Occipital lobe (tissue), 3 donors: ENCODE results near the gene SLC15A1. TPM values are rescaled to one million over a fixed set of nuclear protein-coding genes. Genes with fewer than 3 reads are reported as not detected.
"Not testable (repeated sequence)": the region's sequence is repeated elsewhere in the genome, so short reads cannot be mapped to it uniquely, and the experiment has no call there.

ENCODE experiments used
- DNase-seq: peaks from one replicate; lab custom pipeline; 2025; lab: John Stamatoyannopoulos, UW
- small RNA-seq: library from RNA; depleted of rRNA; stranded (forward); fragments of <200 nt; gene quantifications from one replicate; pipeline ENCODE3, GENCODE V24; 2014
- total RNA-seq: library from RNA; depleted of rRNA; stranded (reverse); fragments of >200 nt; gene quantifications from one replicate; pipeline ENCODE4 v1.2.3, GENCODE V29; 2014

Gene SLC15A1
- total RNA-seq, 1 donor from 2014 or later: not detected

DNA sequence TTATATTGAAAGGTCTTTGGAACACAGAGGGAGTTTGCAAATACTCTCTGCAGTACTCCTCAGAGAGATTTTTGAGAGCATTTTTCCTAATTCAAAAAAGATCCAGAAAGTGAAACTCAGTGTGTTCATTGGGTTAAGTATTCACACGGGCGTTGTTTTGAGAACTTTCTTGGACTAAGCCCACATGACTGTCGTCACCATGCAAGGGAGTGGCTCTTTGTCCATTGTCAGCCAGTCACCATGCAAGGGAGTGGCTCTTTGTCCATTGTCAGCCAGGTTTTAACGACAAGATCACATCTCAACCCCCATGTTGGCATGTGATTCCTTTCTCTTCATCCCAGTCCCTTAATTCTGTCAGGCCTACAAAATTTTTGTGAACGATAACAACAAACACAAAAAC, 94.3 kb downstream of the SLC15A1 start:
- DNase-seq: no peak

DNA sequence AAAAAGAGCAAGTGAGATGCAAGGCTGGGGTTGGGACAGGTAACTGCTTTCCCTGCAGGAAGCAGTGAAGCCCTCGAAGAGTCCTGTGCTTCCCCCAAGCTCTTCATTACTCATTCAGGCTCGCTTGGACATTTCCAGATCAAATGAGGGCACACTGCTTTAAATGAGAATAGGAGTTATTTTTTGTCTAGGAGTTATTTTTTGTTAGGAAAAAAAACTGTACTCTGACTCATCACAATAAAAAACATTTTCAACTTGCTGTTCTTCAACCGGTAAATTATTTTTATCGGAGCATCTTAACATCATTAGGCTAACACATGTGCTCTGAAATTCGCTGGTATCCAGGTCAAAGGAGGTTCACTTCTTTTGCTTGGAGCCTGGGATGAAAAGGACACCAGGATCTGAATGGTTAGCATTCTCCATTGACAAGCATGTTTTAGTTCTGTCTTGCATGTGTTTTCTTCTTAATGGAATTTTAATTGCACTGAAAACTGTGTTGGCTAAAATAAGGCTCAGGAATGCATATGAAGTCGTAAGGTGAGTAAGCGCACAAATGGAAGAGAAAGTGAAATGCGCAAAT, 94.9 kb downstream of the SLC15A1 start:
- DNase-seq: no peak

DNA sequence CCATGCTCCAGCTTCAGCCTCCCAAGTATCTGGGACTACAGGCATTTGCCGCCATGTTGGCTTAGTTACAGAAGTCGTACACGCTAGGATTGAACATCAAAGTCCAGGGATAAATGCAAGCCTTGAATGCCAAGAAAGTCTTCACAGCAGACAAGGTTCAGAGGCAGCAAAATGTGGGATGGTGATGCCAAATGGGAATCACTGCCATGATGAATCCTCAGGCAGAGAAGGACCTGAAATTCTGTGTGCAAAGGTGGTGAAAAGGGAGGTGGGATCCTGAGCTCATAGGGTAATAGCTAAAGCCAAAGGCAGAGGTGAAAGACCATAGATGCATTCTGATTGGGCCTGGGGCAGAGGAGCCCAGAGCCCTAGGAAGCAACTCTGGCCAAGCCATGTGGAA, 96.2 kb downstream of the SLC15A1 start:
- no peak for DNase-seq

DNA sequence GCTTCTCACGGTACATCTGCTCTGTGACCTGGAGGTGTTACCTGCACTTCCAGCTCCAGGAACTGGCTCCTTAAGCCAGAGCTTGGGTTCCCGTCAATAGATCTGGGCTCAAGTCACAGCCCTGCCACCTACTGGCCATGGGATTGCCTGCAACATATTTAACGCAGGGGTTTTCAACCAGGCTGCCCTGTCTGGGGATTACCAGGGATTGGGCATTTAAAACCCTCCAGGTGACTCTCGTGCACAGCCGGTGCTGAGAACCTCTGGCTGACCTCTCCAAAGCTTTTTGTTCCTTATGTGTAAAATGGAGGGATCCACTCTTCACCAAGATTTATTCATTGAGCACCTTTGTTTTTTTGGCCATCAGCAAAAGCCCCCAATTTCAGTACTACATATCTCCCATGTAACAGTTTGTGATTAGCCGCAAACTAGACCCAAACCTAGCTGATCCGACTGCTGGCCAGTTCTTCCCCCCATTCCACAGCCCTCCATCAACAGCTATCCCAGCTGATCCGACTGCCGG, 98.9 kb downstream of the SLC15A1 start:
- DNase-seq: peak; percentile 26

DNA sequence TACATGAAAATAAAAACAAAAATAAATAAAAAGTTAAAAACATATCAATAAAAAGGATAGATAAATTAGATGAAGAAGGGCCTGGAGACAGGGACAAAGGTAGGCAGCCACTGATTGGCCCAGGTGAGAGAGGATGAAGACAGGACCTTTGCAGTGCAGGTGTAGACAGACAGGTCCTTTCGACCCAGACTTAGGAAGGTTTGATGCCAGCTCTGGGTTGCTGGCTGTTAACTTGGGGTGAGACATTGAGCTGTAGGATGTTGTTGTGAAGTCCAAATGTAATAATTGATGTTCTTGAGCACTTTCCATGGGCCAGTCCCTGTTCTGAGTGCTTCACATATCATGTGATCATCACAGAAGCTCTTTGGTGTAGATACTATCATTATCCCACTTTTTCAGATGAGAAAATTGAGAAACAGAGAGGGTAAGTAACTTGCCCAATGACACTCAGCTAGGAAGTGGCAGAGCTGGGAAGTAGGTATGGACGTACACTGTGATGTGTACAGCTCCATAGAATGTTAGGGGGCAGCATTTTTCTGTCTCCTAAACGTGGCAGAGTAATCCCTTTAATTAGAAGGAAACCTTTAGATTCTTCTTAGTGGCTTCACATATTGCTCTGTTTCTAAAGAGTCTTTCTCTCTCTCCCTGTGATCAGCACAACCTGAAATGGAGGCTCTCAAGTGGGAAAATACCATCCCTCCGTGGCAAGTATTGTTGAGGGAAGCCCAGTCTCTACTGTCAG, 99.6 kb downstream of the SLC15A1 start:
- no peak for DNase-seq

DNA sequence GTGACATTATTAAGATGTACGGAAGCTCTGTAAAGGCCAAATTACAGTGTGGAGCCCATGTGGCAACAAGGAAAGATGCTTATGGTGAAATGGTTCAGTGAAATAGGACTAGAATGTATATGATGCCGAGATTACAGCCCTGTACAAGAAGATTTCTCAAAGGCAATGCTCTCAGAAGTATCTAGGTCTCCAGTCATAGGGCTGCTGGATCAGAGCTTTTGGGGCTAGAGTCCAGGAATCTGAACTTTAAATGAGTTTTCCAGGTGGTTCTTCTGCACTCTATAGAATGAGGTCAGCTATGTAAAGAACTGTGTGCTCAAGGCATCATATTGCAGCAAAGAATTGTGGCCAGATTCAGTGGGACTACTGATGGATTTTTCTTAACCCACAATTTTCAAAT, 100.2 kb downstream of the SLC15A1 start:
- DNase-seq: no peak

DNA sequence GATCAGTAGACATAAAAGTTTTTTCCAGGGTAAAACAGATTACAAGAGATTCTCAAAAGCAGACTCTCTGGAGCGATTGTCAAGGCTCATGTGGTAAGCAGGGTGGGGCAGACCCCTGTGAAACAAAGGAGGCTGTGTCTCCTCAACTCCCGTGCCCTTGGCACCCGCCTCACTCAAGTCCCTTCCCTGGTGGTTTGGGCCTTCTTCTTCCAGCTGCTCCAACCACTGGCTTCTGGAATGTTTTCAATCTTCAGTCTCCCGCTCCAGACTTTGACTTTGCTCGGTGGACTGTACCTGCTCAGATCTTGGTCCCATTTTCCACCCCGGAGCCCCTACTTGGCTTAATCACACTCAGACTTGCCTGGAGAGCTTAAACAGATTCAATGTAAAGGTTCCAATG, 100.7 kb downstream of the SLC15A1 start:
- no peak for DNase-seq

DNA sequence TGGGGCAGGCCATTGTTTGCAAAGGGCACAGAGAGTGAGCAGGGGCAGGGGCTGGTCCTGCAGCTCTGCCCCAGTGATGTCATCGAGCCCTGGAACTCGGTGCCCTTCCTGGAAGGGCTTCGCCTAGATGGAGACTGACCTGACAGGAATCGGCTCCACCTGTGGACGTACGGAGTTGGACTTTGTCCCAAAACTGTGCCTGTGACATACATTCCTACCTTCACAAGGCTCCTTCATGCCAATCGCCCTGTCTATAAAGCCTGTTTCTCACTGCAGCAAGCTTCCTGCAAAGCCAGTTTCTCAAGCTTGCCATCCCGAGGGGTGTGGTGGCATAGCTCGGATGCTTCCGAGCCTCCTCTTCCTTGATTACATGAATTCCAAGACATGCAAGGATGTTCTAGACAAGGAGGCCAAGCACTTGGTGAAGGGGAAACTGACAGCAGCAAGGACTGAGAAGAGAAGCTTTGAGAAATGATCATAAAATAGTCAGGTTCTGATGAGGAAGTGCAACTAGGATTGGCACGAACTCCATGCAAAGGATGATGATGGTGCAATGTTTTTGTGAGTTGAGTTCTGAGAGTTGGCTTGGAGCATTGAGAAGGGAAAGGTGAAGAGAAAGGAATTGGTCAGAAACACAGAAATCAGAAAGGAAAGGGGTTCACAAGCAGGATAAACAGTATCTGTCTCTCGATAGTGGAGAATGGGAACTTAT, 101.9 kb downstream of the SLC15A1 start:
- no peak for DNase-seq

DNA sequence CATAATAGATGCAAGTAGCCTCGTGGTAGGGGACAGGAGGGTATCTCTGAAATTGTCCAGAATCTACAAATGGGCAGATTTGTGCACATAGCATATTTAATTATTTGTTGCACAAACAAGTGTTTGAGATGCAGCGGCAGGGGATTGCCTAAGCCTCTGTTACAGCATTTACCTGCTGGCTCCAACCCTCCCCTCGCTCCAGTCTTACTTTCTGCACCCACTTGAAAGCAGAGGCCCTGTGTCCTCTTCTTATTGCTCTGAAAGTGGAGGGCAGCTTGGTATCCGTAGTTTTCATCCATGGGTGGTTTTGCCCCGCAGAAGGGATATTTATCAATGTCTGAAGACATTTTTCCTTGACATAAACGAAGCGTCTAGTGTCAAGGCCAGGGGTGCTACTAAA, 102.6 kb downstream of the SLC15A1 start:
- no peak for DNase-seq

DNA sequence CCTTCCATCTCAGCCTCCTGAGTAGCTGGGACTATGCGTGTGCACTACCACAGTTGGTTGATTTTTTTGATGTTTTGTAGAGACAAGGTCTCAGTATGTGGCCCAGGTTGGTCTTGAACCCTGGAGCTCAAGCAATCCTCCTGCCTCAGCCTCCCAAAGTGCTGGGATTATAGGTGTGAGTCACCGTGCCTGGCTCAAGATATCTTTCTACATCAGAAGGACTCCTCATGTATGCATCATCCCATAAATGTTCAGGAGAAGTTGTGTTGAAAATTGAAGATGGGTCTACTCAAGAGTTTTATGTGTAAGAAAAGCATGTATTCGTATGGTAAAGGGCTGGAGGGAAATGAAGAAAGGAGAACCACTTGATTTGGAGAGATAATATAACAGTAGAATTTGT, 103.8 kb downstream of the SLC15A1 start:
- no peak for DNase-seq

DNA sequence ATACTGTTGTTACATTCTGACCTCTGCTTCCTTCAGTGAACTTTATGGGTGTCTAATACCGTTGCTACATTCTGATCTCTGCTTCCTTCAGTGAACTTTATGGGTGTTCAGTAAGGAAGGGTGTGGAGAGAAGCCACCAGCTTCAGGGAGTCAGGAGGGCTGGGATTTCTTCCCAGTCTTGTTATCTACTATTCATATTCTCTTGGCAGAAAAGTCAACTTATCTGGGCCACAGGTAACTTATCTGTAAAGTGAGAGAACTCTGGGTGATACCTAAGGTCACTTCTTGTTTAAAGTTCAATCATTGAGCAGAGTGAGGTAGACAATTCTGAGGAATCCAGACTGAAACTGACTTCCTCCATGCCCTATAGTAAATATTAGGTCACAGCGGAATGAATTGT, 104.3 kb downstream of the SLC15A1 start:
- no peak for DNase-seq

DNA sequence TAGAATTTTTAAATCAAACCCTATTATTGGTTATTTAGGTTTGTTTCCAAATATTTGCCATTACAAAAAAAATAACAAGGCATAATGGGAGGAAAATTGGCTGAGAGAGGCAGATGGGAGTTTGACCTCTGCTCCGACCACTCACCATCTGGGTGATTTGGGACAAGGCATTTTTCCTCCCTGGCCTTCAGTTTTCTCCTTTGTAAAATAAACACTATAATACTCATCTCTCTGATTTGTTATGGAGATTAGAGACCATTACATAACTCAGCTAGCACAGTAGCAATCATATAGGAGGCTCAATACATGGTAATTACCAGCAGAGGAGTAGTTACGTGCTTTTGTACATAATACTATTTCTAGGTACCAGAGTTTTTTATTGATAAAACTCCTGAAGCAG, 105.4 kb downstream of the SLC15A1 start:
- DNase-seq: no peak

DNA sequence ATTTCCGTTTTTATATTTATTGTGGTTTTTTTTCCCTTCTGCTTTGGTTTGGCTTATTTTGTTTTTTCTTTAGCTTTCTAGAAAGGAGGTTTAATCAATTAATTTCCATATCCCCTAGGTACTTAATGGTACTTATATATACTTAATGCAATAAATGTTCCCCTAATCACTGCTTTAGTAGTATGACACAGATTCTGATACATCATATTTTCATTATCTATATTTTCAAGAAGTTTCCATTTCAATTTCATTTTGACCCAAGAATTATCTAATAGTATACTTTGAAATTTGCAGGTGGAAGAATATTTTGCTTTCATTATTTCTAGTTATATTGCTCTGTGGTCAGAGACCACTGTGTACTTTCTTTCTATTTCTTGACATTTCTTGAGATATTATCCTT, 109.0 kb downstream of the SLC15A1 start:
- no peak for DNase-seq

DNA sequence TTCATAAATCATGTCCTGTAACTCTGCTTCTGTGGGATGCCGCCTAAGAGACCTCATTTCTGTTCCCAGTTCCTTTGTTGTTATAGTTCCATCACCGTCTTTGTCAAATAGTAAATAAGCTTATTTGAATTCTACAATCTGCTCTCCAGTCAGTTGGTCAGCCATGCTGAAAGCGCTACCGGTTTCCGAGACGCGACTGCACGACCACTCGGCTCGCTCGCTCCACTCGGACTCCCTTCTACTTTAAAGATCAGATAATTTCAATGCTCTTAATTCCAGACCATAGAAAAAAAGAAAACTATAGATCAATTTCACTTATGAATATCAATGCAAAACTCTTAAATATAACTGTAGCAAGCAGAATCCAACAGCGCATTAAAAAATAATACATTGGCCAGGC, 111.4 kb downstream of the SLC15A1 start:
- no peak for DNase-seq

DNA sequence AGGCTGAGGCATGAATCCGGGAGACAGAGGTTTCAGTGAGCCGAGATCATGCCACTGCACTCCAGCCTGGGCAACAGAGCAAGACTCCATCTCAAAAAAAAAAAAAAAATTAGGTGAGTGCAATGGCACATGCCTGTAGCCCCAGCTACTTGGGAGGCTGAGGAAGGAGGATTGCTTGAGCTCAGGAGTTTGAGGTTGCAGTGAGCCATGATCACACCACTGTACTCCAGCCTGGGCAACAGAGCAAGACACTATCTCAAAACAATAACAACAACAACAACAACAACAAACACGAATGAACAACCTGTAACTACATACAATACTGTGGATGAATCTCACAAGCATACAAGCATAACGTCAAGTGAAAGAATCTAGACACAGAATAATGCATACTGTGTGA, 112.7 kb downstream of the SLC15A1 start:
- DNase-seq: not testable (repeated sequence)

DNA sequence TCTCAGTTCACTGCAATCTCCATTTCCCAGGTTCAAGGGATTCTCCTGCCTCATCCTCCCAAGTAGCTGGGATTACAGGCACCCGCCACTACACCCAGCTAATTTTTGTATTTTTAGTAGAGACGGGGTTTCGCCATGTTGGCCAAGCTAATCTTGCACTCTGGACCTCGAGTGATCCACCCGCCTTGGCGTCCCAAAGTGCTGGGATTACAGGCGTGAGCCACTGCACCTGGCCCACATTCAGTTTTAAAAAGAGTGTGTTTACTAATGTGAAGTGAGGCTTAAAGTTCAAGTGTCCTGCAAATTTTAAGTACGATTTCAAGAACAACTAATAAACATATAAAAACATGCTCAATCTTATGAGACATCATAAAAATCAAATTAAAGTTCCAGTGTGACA, 114.1 kb downstream of the SLC15A1 start:
- not testable (repeated sequence) for DNase-seq

Small RNAs within 50 kb of the gene (small RNA-seq; reads per million reads assigned to genes)
- not detected for gene RN7SL60P

Other genes with a start within 250 kb of the SLC15A1 start
- 32.8 TPM for gene STK24, start 175.6 kb downstream of the SLC15A1 start, total RNA-seq
- 200 TPM for gene DOCK9, start 225.4 kb upstream of the SLC15A1 start, total RNA-seq